HFFc6 (cell line): ENCODE measurements around the gene ALDH3B2. TPM values are rescaled to one million over a fixed set of nuclear protein-coding genes. Genes with fewer than 3 reads are reported as not detected.

ENCODE experiments used
- DNase-seq: peaks from one replicate; pipeline ENCODE4 v3.0.0-alpha.2; 2018
- H3K27ac Mint-ChIP-seq: 2 replicates; pipeline ENCODE4 v1.8.0; 2020; ENCODE audit warnings: mild to moderate bottlenecking, mixed read lengths
- H3K27me3 Mint-ChIP-seq: 2 replicates; pipeline ENCODE4 v1.8.0; 2021; ENCODE audit warnings: mild to moderate bottlenecking, moderate library complexity, mixed read lengths; ENCODE audit not compliant: insufficient read depth
- H3K36me3 Mint-ChIP-seq: 2 replicates; pipeline ENCODE4 v1.8.0; 2021; ENCODE audit warnings: low read depth, mixed read lengths
- H3K4me1 Mint-ChIP-seq: 2 replicates; pipeline ENCODE4 v1.8.0; 2020; ENCODE audit warnings: low read depth, mixed read lengths
- H3K4me3 Mint-ChIP-seq: 2 replicates; pipeline ENCODE4 v1.8.0; 2020; ENCODE audit warnings: mild to moderate bottlenecking, moderate library complexity, mixed read lengths
- H3K9me3 Mint-ChIP-seq: 2 replicates; pipeline ENCODE4 v1.8.0; 2020; ENCODE audit warnings: mild to moderate bottlenecking, mixed read lengths
- total RNA-seq, 6 experiments: library from RNA; stranded (reverse); fragmentation: NEBNext Ultra II Directional; extraction: Animal tissue kit (Norgen Biotek cat#: 25700); gene quantifications; 2 replicates in 1 of 6; 3 replicates in 5 of 6; pipeline ENCODE4 v1.2.3, GENCODE V29; 2021
- TF ChIP-seq, protein P1 (sequence below): fragments of 200-600 bp; sonication (generic); IDR thresholded peaks from 2 replicates; pipeline ENCODE4 v1.5.0; 2021; ENCODE audit warnings: antibody characterized with exemption, mild to moderate bottlenecking

The ALDH3B2 gene
- total RNA-seq, 6 experiments from 2014 or later: not detected

DNA sequence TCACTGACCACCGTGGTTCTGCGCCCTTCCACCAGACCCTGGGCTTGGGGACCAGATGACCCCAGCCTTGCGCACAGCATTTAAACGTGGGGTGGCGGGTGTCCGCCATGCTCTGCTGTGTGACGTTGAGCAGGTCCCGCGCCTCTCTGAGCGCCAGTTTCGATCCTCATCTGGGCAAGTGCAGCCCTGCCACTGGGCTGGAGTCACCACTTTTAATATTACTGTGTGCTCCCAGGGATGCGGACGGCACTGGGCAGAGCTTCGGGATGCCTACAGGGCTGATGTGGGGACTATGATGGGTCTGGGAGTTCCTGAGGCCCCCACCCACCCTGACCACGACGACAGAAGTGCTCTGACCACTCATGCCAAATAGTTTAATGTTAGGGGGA is 43.5 kb downstream of the ALDH3B2 start:
- H3K36me3 Mint-ChIP-seq: no peaks in the 10 kb centered on the region
- peak overlapping the region; percentile 69 for H3K27ac Mint-ChIP-seq
- no peak for DNase-seq
- H3K27me3 Mint-ChIP-seq: peaks cover 4% of the 10 kb centered on the region
- peak overlapping the region; percentile 86 for H3K4me3 Mint-ChIP-seq
- H3K4me1 Mint-ChIP-seq: peaks cover 5% of the 10 kb centered on the region
- H3K9me3 Mint-ChIP-seq: no peaks in the 10 kb centered on the region
- TF ChIP-seq, protein P1, sequence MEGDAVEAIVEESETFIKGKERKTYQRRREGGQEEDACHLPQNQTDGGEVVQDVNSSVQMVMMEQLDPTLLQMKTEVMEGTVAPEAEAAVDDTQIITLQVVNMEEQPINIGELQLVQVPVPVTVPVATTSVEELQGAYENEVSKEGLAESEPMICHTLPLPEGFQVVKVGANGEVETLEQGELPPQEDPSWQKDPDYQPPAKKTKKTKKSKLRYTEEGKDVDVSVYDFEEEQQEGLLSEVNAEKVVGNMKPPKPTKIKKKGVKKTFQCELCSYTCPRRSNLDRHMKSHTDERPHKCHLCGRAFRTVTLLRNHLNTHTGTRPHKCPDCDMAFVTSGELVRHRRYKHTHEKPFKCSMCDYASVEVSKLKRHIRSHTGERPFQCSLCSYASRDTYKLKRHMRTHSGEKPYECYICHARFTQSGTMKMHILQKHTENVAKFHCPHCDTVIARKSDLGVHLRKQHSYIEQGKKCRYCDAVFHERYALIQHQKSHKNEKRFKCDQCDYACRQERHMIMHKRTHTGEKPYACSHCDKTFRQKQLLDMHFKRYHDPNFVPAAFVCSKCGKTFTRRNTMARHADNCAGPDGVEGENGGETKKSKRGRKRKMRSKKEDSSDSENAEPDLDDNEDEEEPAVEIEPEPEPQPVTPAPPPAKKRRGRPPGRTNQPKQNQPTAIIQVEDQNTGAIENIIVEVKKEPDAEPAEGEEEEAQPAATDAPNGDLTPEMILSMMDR: peak; percentile 29

- Mint-ChIP-seq H3K36me3 (no peaks in the 10 kb centered on the region), H3K4me3 (peak overlapping the region; percentile 86), H3K9me3 (no peaks in the 10 kb centered on the region), H3K4me1 (peaks cover 5% of the 10 kb centered on the region), H3K27ac (peak overlapping the region; percentile 69), H3K27me3 (peaks cover 4% of the 10 kb centered on the region)
- peak; percentile 91 for DNase-seq
- TF ChIP-seq, protein P1: peak; percentile 85
These were observed 44.0 kb downstream of the ALDH3B2 start for GRCh38 chr11:67630228-67630942.

DNA sequence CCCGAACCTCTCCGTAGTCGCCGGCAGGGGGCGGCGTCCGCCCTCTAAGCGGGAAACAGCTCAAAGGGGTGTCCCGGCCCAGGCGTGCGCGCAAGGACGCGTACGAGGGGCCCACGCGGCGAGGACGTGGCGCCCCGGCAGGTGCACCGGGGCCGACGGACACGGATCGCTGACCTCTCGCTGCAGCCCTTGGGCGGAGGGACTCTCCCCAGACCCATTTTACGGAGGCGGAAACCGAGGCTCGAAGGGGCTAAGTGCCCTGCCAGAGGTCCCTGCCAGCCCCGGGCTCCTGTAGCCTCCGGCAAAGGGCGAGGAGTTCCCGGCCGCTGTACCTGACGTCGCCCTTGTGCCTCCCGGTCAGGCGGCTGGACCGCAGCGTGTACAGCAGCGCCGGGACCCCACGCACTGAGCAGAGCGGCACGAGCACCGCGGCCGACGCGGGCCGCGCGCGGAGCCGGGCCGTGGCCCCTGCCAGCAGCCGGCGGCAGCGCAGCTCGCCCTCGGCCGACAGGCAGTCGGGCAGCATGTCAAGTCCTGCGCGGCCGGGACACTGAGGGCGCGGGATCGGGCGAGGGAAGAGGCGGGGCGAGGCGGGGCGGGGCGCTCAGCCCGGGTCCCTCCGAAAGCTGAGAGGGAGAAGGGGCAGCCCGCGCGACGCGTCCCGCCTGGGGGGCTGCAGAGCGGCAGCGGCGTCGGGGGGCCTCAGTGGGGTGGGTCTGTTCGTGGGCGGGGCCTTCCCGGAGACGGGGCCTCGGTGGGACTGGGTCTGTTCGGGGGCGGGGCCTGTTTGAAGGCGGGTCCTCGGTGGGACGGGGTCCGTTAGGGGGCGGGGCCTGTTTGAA is 44.8 kb downstream of the ALDH3B2 start, which contains the start of gene NUDT8:
NUDT8 (minus strand) TSS at position 552 of the 842 bp plus-strand sequence; CDS start at position 526, 26 bp downstream.
- Mint-ChIP-seq H3K9me3 (no peaks in the 10 kb centered on the region), H3K36me3 (no peaks in the 10 kb centered on the region), H3K4me3 (peak within 1 kb of the TSS; percentile 86), H3K27me3 (peaks cover 3% of the 10 kb centered on the region), H3K4me1 (peaks cover 5% of the 10 kb centered on the region), H3K27ac (peak within 1 kb of the TSS; percentile 69)
- TF ChIP-seq, protein P1: peak; percentile 97
- peak; percentile 61 for DNase-seq

DNA sequence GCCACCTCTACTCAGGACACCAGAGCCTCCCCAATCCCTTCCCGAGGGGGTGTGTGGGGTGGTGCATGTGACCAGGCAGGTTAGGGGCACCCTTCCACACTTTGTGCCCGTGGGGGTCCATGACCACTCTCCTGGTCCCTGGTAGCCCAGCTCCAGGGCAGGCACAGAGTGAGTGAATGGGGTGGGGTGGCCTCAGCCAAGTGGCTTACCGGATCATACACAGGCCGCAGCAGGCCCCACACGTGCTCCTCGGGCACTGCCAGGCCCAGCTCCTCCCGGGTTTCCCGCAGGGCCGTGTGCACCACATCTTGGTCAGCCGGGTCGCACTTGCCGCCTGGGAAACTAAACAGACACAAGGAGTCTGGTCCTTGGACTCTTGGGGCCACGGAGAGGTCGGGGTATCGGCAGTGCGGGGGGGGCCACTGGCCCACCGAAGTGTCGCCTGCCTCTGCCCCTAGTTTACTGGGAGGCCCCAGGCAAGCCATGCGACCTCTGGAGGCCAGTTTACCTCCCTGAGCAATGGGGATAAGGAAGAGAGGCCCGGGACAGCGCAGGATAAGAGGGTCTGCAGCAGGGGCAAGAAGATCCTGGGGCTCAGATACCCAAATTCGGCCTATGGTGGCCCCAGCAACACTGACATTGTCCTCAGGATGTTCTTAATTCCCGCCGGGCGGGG is 45.6 kb downstream of the ALDH3B2 start:
- H3K4me1 Mint-ChIP-seq: peaks cover 5% of the 10 kb centered on the region
- H3K27me3 Mint-ChIP-seq: peaks cover 3% of the 10 kb centered on the region
- no peak for DNase-seq
- TF ChIP-seq, protein P1: no peak
- no peak overlapping the region for H3K4me3 Mint-ChIP-seq
- no peaks in the 10 kb centered on the region for H3K9me3 Mint-ChIP-seq
- no peak overlapping the region for H3K27ac Mint-ChIP-seq
- H3K36me3 Mint-ChIP-seq: no peaks in the 10 kb centered on the region

DNA sequence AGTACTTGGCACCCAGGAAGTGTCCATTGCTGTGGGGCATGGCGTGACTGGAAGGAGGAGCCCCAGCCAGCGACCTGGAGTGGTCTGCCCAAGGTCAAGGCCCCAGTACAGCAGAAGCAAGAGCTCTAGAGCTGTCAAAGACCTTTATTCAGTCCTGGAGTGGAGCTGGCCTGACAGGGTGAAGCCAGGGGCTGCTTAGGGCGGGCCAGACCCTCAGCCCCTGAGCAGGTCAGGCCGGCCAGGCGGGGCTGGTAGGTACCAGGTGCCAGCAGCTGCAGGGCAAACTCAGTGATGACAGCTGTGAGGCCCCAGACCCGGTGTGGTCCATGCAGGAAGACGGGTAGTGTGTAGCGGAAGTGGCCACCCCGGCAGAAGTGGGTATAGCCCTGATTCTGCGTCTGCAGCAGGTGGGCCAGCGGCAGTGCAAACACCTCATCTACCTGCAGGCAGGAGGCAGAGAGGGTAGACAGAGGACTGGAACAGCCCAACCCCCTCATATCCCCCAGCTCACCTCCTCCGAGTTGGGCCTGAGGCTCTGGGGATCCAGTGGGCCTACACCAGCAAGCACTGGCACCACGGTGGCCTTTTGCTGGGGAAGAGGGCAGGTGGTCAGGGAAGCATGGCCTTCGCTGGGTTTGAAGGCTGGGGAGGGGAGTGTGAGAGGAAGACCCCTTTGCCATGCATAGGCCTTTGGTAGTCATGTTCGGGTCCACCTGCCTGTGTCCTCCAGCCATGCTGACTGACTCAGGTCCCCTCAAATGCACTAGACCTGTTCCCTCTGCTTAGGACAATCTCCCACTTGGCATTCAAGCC is 46.4 kb downstream of the ALDH3B2 start:
- DNase-seq: no peak
- TF ChIP-seq, protein P1: no peak
- Mint-ChIP-seq H3K27me3 (peaks cover 3% of the 10 kb centered on the region), H3K27ac (no peak overlapping the region), H3K36me3 (no peaks in the 10 kb centered on the region), H3K4me1 (peaks cover 5% of the 10 kb centered on the region), H3K4me3 (no peak overlapping the region), H3K9me3 (no peaks in the 10 kb centered on the region)
